B cell (primary cell): ENCODE data around the gene FRMD3. TPM values are rescaled to one million over a fixed set of nuclear protein-coding genes. Genes with fewer than 3 reads are reported as not detected.
A peak's percentile ranks its signal among the peaks of the same experiment; 100 is the strongest.

Experiments used
- ATAC-seq: fragments of 200-7000 bp; cut with Tn5 transposase; one replicate; pipeline ENCODE4 v1.10.0; 2021; ENCODE audit warnings: low read depth, mild to moderate bottlenecking, moderate number of reproducible peaks, moderate library complexity
- CTCF ChIA-PET: fragments of 350-600 bp; sonication (Branson Sonifier 250); formaldehyde crosslinking; loops from one replicate; lab custom pipeline; 2021; ENCODE audit warnings: antibody characterized with exemption, inconsistent platforms; lab: Charles Lee
- POLR2A ChIA-PET: fragments of 350-600 bp; sonication (Branson Sonifier 250); formaldehyde crosslinking; loops from one replicate; lab custom pipeline; 2021; ENCODE audit warnings: antibody characterized with exemption; lab: Charles Lee
- DNase-seq: peaks from one replicate; pipeline ENCODE4 v3.0.0; 2013
- H2AFZ ChIP-seq: 2 replicates; pipeline ENCODE4 v1.6.1; 2012; ENCODE audit warnings: mild to moderate bottlenecking, low read depth, low read length; ENCODE audit not compliant: insufficient read depth, poor library complexity, severe bottlenecking
- H3K27ac ChIP-seq, 2 donors: 1 replicate in 1 of 2; 2 replicates in 1 of 2; pipeline ENCODE4 v1.5.1; 2012 to 2013; ENCODE audit warnings: low read length in 2 of 2, mild to moderate bottlenecking in 2 of 2, moderate library complexity in 1 of 2
- H3K27me3 ChIP-seq, 4 experiments: fragments of 200-600 bp in 1 of 4; sonication (generic) in 1 of 4; replicated peaks in 1 of 4; 1 replicate in 2 of 4; 2 replicates in 2 of 4; pipeline versions ENCODE4 v1.6.1 to v1.7.0; 2013 to 2016; ENCODE audit warnings: low read length in 3 of 4, mild to moderate bottlenecking in 2 of 4, mixed read lengths in 1 of 4, moderate library complexity in 1 of 4; ENCODE audit not compliant: insufficient read depth in 4 of 4, control insufficient read depth in 3 of 4; ENCODE audit errors: control extremely low read depth in 1 of 4
- H3K36me3 ChIP-seq, 2 experiments: replicated peaks in 1 of 2; 1 replicate in 1 of 2; 2 replicates in 1 of 2; pipeline versions ENCODE4 v1.6.1 to v1.7.1; 2013; ENCODE audit warnings: low read length in 1 of 2; ENCODE audit not compliant: insufficient read depth in 2 of 2, control insufficient read depth in 1 of 2; ENCODE audit errors: control extremely low read depth in 1 of 2, extremely low read depth in 1 of 2
- H3K4me1 ChIP-seq, 2 donors: fragments of 200-600 bp in 1 of 2; sonication (generic) in 1 of 2; 1 replicate in 1 of 2; 2 replicates in 1 of 2; pipeline versions ENCODE4 v1.5.1 to v1.6.1; 2013 to 2017; ENCODE audit warnings: low read length in 2 of 2; ENCODE audit not compliant: control insufficient read depth in 2 of 2, insufficient read depth in 2 of 2
- H3K4me2 ChIP-seq: replicated peaks from 2 replicates; pipeline ENCODE3; 2012; ENCODE audit warnings: mild to moderate bottlenecking, low read depth, low read length; ENCODE audit not compliant: poor library complexity, severe bottlenecking
- H3K4me3 ChIP-seq, 5 experiments: fragments of 200-600 bp in 1 of 5; sonication (generic) in 1 of 5; 1 replicate in 3 of 5; 2 replicates in 2 of 5; pipeline versions ENCODE4 v1.5.1 to v1.7.0; 2011 to 2016; ENCODE audit warnings: low read length in 4 of 5, mild to moderate bottlenecking in 4 of 5, low read depth in 2 of 5, control low read depth in 1 of 5, moderate library complexity in 1 of 5; ENCODE audit not compliant: insufficient read depth in 1 of 5; ENCODE audit errors: control extremely low read depth in 1 of 5, extremely low read depth in 1 of 5
- H3K79me2 ChIP-seq: fragments of 200-600 bp; sonication (generic); one replicate; pipeline ENCODE4 v1.6.0; 2016; ENCODE audit warnings: low read length; ENCODE audit not compliant: control insufficient read depth, insufficient read depth
- H3K9ac ChIP-seq: fragments of 200-600 bp; sonication (generic); 2 replicates; pipeline ENCODE4 v1.6.1; 2017; ENCODE audit warnings: mild to moderate bottlenecking, low read length, moderate library complexity
- H3K9me3 ChIP-seq, 3 donors: one replicate each; pipeline versions ENCODE4 v1.6.1 to v1.7.1; 2013; ENCODE audit warnings: low read length in 2 of 3; ENCODE audit not compliant: control insufficient read depth in 2 of 3, insufficient read depth in 1 of 3; ENCODE audit errors: control extremely low read depth in 1 of 3
- H4K20me1 ChIP-seq: 2 replicates; pipeline ENCODE4 v1.6.0; 2012; ENCODE audit warnings: mild to moderate bottlenecking, low read length; ENCODE audit not compliant: insufficient read depth, control insufficient read depth, poor library complexity, severe bottlenecking
- H3K27ac Mint-ChIP-seq: one replicate; pipeline ENCODE4 v1.8.0; 2021; ENCODE audit warnings: mixed read lengths
- H3K27me3 Mint-ChIP-seq: one replicate; pipeline ENCODE4 v1.8.0; 2021; ENCODE audit warnings: mixed read lengths
- H3K4me1 Mint-ChIP-seq: one replicate; pipeline ENCODE4 v1.8.0; 2021; ENCODE audit warnings: mixed read lengths
- H3K4me3 Mint-ChIP-seq: one replicate; pipeline ENCODE4 v1.8.0; 2021; ENCODE audit warnings: mixed read lengths
- H3K9me3 Mint-ChIP-seq: one replicate; pipeline ENCODE4 v1.8.0; 2022; ENCODE audit warnings: mixed read lengths; ENCODE audit not compliant: insufficient read depth
- CTCF ChIP-seq: fragments of 200-600 bp; IDR thresholded peaks from one replicate; pipeline ENCODE4 v1.8.0; 2022; ENCODE audit warnings: antibody characterized with exemption, mild to moderate bottlenecking
- EZH2 ChIP-seq: IDR thresholded peaks from 2 replicates; pipeline ENCODE4 v1.6.1; 2012; ENCODE audit warnings: borderline replicate concordance, low read depth, mild to moderate bottlenecking, moderate library complexity, low read length; ENCODE audit not compliant: insufficient read depth, poor library complexity, severe bottlenecking
- WGBS: methylation state at CpG from one replicate; pipeline ENCODE4 v1.1.5; 2013; ENCODE audit warnings: missing lambda C conversion rate; ENCODE audit not compliant: insufficient coverage; 5-methylcytosine and 5-hydroxymethylcytosine counted together
- intact Hi-C: fragments of 100-400 bp; cut with micrococcal nuclease; formaldehyde crosslinking; loops from one replicate; pipeline ENCODE4 v1.10.0; 2022
- polyA minus RNA-seq: library from RNA; depleted of rRNA, polyadenylated mRNA; stranded (reverse); fragments of >200 nt; gene quantifications from 2 replicates; pipeline ENCODE4 v1.2.3, GENCODE V29; 2012
- polyA plus RNA-seq: library from polyadenylated mRNA; depleted of rRNA; stranded (reverse); fragments of >200 nt; gene quantifications from 2 replicates; pipeline ENCODE4 v1.2.3, GENCODE V29; 2012
- total RNA-seq, 2 donors: library from RNA; stranded (reverse); fragments of 120-200 nt in 1 of 2; gene quantifications; 1 replicate in 1 of 2; 2 replicates in 1 of 2; pipeline versions ENCODE4 v1.2.3 to v1.2.4, GENCODE V29; 2013 to 2022

FRMD3 gene
- total RNA-seq (0.49 and 1.5 TPM in 2 replicates), polyA plus RNA-seq (0.37 and 0.85 TPM in 2 replicates), polyA minus RNA-seq (0.34 and 3.6 TPM in 2 replicates)
- 9.4 TPM for total RNA-seq (2013)

GRCh38 chr9:83538172-83538889 is at the start of gene FRMD3:
FRMD3 (minus strand) TSS chr9:83538401; CDS start chr9:83538231, 170 bp downstream.
- H3K27ac ChIP-seq, result no peak within 1 kb of the TSS
- TF ChIP-seq CTCF, result no peak
- TF ChIP-seq EZH2, result no peak
- H3K27ac Mint-ChIP-seq, result no peak within 1 kb of the TSS
- H3K9ac ChIP-seq, result no peak within 1 kb of the TSS
- DNase-seq (peak; percentile 16), ATAC-seq (no peak)
- H3K27me3 ChIP-seq, result peaks cover 0 to 16% (median 9%) of the 10 kb centered on the region in 4 experiments
- H3K36me3 ChIP-seq, result no peaks in the 10 kb centered on the region
- no peaks in the 10 kb centered on the region for H4K20me1 ChIP-seq
- peak within 1 kb of the TSS; percentile 32 for H3K4me3 Mint-ChIP-seq
- H3K4me2 ChIP-seq, result peak within 1 kb of the TSS; percentile 50
- intact Hi-C loops, result no loop called here
- peaks cover 33% of the 10 kb centered on the region for H3K27me3 Mint-ChIP-seq
- H3K9me3 ChIP-seq, result no peaks in the 10 kb centered on the region
- ChIA-PET CTCF (no interaction called here), POLR2A (no interaction called here)
- H3K4me1 Mint-ChIP-seq, result peaks cover 4% of the 10 kb centered on the region
- H3K9me3 Mint-ChIP-seq, result no peaks in the 10 kb centered on the region
- H2AFZ ChIP-seq, result no peak within 1 kb of the TSS
- H3K4me1 ChIP-seq, result peaks cover 5 to 6% of the 10 kb centered on the region in 2 donors
- no peaks in the 10 kb centered on the region for H3K79me2 ChIP-seq
- 3% methylated on average over 83 of the region's 85 CpGs for WGBS
- peak within 1 kb of the TSS in 1 of 5 experiments; percentile 12 for H3K4me3 ChIP-seq

- DNase-seq, result no peak
- no peaks in the 10 kb centered on the region for H3K4me1 Mint-ChIP-seq
- Histone ChIP-seq H3K9ac (no peak overlapping the region), H3K9me3 (no peaks in the 10 kb centered on the region), H3K79me2 (no peaks in the 10 kb centered on the region), H3K36me3 (no peaks in the 10 kb centered on the region), H3K27ac (no peak overlapping the region), H3K4me2 (no peak overlapping the region), H3K4me1 (no peaks in the 10 kb centered on the region), H4K20me1 (no peaks in the 10 kb centered on the region), H2AFZ (no peak overlapping the region), H3K27me3 (no peaks in the 10 kb centered on the region), H3K4me3 (no peak overlapping the region)
- H3K9me3 Mint-ChIP-seq, result peaks cover 2% of the 10 kb centered on the region
- ATAC-seq, result no peak
- H3K27me3 Mint-ChIP-seq, result no peaks in the 10 kb centered on the region
- no peak overlapping the region for H3K4me3 Mint-ChIP-seq
- 90% methylated on average over 3 of the region's 4 CpGs for WGBS
- H3K27ac Mint-ChIP-seq, result no peak overlapping the region
- ChIA-PET CTCF (interaction anchor here (0.7 to 1.1 kb wide), 2 partner anchors 61 to 123 kb away, joined by 3 read pairs; no protein-coding TSS in a partner anchor), POLR2A (no interaction called here)
- intact Hi-C loops, result no loop called here
- TF ChIP-seq CTCF, result no peak
- no peak for TF ChIP-seq EZH2
Measured at GRCh38 chr9:83584995-83585394, 46.8 kb upstream of the FRMD3 start.
